Measurements from ENCODE around the gene TMEM89.

The TMEM89 gene

GRCh38 chr3:48630833-48631232 is 9.3 kb upstream of the TMEM89 start (continued):
- no peak for TF ChIP-seq ZNF404 (tag by site-specific recombination; IDR thresholded peaks at IDR 0.05)

- TF ChIP-seq, protein P1, sequence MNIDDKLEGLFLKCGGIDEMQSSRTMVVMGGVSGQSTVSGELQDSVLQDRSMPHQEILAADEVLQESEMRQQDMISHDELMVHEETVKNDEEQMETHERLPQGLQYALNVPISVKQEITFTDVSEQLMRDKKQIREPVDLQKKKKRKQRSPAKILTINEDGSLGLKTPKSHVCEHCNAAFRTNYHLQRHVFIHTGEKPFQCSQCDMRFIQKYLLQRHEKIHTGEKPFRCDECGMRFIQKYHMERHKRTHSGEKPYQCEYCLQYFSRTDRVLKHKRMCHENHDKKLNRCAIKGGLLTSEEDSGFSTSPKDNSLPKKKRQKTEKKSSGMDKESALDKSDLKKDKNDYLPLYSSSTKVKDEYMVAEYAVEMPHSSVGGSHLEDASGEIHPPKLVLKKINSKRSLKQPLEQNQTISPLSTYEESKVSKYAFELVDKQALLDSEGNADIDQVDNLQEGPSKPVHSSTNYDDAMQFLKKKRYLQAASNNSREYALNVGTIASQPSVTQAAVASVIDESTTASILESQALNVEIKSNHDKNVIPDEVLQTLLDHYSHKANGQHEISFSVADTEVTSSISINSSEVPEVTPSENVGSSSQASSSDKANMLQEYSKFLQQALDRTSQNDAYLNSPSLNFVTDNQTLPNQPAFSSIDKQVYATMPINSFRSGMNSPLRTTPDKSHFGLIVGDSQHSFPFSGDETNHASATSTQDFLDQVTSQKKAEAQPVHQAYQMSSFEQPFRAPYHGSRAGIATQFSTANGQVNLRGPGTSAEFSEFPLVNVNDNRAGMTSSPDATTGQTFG (tag by site-specific recombination; IDR thresholded peaks at IDR 0.05; ENCODE audit: borderline replicate concordance) = no peak
- TF ChIP-seq ZNF645 (tag by site-specific recombination; IDR thresholded peaks at IDR 0.05) (no peak), ZNF169 (tag by site-specific recombination; IDR thresholded peaks at IDR 0.05) (no peak), KLF1 (tag by site-specific recombination; IDR thresholded peaks at IDR 0.05) (no peak), ZNF610 (tag by site-specific recombination; IDR thresholded peaks at IDR 0.05; ENCODE audit: borderline replicate concordance) (no peak), ZNF561 (tag by site-specific recombination; IDR thresholded peaks at IDR 0.05; ENCODE audit: borderline replicate concordance) (no peak), RBAK (tag by site-specific recombination; IDR thresholded peaks at IDR 0.05) (no peak), ZNF837 (tag by site-specific recombination; IDR thresholded peaks at IDR 0.05) (no peak), KLF16 (tag by site-specific recombination; IDR thresholded peaks at IDR 0.05) (no peak), ZSCAN30 (tag by site-specific recombination; IDR thresholded peaks at IDR 0.05) (no peak), HOXD13 (CRISPR knock-in tag; IDR thresholded peaks at IDR 0.05; ENCODE audit: borderline replicate concordance) (no peak), ZNF16 (tag by site-specific recombination; IDR thresholded peaks at IDR 0.05; ENCODE audit: low read depth) (no peak), MEIS1 (CRISPR knock-in tag; IDR thresholded peaks at IDR 0.05; ENCODE audit: borderline replicate concordance) (no peak), ZNF121 (tag by site-specific recombination; IDR thresholded peaks at IDR 0.05) (no peak), ZFHX2 (tag by site-specific recombination; conservative IDR thresholded peaks at IDR 0.05) (no peak), ZNF571 (tag by site-specific recombination; IDR thresholded peaks at IDR 0.05) (no peak)
- TF ChIP-seq, protein P2, sequence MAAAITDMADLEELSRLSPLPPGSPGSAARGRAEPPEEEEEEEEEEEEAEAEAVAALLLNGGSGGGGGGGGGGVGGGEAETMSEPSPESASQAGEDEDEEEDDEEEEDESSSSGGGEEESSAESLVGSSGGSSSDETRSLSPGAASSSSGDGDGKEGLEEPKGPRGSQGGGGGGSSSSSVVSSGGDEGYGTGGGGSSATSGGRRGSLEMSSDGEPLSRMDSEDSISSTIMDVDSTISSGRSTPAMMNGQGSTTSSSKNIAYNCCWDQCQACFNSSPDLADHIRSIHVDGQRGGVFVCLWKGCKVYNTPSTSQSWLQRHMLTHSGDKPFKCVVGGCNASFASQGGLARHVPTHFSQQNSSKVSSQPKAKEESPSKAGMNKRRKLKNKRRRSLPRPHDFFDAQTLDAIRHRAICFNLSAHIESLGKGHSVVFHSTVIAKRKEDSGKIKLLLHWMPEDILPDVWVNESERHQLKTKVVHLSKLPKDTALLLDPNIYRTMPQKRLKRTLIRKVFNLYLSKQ (tag by site-specific recombination; IDR thresholded peaks at IDR 0.05; ENCODE audit: borderline replicate concordance) = no peak
- Histone ChIP-seq H3K9me3 (ENCODE audit: control insufficient read depth, insufficient read depth, low read depth, low read length) (no peaks in the 10 kb centered on the region), H3K4me3 (ENCODE audit: low read depth, low read length) (no peak overlapping the region), H3K27ac (ENCODE audit: extremely low read depth, low read depth, low read length) (no peak overlapping the region), H3K36me3 (ENCODE audit: control insufficient read depth in 2 of 2, insufficient read depth in 1 of 2, low read length in 2 of 2) (peaks cover 0 to 85% of the 10 kb centered on the region in 2 experiments; a peak in 1 of 3 replicates), H3K4me1 (ENCODE audit: control insufficient read depth, insufficient read depth, low read length) (no peaks in the 10 kb centered on the region)
- CTCF ChIA-PET = no interaction called here
- POLR2A ChIA-PET = no interaction called here
These were observed 8.8 kb upstream of the TMEM89 start for GRCh38 chr3:48630407-48630806.

DNA sequence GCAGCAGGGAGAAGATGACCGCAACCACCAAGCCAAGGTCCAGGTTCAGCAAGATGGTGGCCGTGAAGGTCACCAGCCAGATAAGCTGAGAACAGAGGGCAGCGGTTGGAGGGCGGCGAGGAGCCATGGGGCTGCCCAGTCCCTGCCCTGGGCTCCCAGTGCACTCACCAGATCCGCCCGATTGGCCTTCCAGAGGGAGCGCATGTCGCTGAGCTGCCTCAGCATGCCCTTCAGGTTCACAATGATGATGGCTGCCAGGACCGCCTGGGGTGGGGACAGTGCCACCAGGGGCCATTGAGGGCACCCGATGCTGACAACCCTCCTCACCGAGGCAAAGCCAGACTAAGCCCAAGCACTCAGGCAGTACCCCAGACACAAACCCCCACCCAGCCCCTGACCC is 8.3 kb upstream of the TMEM89 start:
- POLR2A ChIA-PET = no interaction called here
- CTCF ChIA-PET = no interaction called here
- no peak overlapping the region for H3K4me3 ChIP-seq (ENCODE audit: low read depth, low read length)
- TF ChIP-seq ZNF692 (tag by site-specific recombination; IDR thresholded peaks at IDR 0.05) = no peak
- TF ChIP-seq ZNF514 (tag by site-specific recombination; IDR thresholded peaks at IDR 0.05) = no peak
- TF ChIP-seq ZNF660 (tag by site-specific recombination; IDR thresholded peaks at IDR 0.05) = no peak
- no peaks in the 10 kb centered on the region for H3K9me3 ChIP-seq (ENCODE audit: control insufficient read depth, insufficient read depth, low read depth, low read length)
- no peaks in the 10 kb centered on the region for H3K4me1 ChIP-seq (ENCODE audit: control insufficient read depth, insufficient read depth, low read length)
- H3K27ac ChIP-seq (ENCODE audit: extremely low read depth, low read depth, low read length) = no peak overlapping the region
- peaks cover 0 to 91% of the 10 kb centered on the region in 2 experiments; a peak in 1 of 3 replicates for H3K36me3 ChIP-seq (ENCODE audit: control insufficient read depth in 2 of 2, insufficient read depth in 1 of 2, low read length in 2 of 2)

Measured in HEK293 (cell line).